Stimulated activated CD4-positive, alpha-beta T cell treated with anti-CD3 and anti-CD28 coated beads, Interleukin-1b, Interleukin-23, amount 100 ng/mL, for 48 hours (primary cell): ENCODE data around the gene CHMP1B.
"Not testable (repeated sequence)": the region's sequence is repeated elsewhere in the genome, so short reads cannot be mapped to it uniquely, and the experiment has no call there.

Experiments used
- DNase-seq: peaks from one replicate; pipeline ENCODE4 v3.0.0-alpha.2; 2020

The CHMP1B gene

DNA sequence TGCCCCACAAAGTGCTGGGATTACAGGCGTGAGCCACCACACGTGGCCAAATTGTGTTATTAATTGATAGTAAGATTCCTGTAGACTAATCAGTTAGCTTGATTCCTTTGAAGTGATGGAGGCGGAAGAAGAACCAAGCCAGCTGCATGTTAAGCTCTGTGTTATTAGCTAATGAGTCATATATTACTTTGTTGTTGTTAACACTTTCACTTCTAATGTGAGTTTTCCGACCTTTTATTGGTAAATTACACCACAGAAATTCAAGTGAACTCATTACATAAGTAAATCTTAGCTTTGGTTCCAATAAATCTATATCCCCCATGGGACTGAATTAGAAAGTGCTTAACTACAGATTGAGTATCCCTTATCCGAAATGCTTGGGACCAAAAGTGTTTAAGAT lies 20.3 kb downstream of the CHMP1B start:
- DNase-seq = no peak

DNA sequence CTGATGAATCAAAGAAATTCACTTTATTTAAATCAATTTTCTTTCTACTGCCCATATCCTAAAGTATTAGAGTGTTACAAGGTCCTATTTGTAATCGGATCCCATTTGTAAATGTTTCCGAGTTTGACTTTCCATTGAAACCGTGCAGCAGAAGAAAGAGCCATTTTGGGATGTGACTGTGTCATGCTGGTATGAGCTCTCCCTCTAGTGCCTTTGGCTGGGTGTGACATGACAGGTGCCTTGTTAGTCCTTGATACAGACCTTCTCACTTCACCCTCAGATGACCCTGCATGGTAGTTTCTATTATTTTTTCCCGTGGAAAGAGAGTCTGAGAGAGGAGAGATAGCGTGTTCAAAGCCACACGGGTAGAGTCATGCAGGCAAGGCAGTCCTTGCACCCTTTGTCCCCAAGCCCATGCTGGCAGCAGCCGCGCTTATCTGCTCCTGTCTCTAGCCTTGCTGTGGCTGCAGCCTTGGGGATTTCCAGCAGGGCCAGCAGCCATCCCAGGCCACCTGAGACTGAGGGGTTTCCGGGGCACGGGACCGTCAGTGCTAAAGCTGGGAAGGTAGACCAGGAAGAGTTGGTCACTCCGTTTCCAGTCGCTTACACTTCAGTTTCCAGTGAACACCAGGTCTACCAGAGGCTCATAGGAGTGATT lies 21.4 kb downstream of the CHMP1B start:
- DNase-seq = no peak

DNA sequence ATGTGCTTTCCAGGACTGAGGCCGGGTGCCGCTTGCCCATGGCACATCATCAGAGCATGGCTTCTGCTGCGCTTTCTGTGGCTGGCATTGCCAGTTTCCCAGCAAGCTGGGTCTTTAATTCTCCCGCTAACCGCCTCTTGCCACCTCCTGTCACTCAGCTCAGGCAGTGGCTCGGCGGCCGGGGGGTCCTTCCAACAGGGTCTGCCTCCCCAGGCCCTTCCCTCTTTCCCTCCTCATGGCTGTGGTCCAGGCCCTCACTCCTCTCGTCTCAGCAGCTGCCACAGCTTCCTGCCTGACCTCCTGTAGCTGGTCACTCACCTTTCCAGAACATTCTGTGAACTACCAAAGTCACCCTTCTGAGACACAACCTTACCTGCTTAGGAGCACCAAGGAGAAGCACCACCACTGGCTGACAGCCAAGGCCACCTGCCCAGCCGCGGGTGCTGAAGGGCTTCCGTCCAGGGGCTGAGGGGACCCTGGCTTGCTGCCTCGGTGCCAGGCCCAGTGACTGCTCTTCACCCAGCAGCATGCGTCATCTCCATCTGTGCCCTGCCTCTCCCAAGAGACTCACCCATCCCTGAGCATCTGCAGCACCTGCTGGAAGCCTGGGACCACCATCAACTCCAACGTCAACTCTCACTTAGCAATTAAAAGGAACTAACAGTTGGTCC lies 22.6 kb downstream of the CHMP1B start:
- DNase-seq = no peak

DNA sequence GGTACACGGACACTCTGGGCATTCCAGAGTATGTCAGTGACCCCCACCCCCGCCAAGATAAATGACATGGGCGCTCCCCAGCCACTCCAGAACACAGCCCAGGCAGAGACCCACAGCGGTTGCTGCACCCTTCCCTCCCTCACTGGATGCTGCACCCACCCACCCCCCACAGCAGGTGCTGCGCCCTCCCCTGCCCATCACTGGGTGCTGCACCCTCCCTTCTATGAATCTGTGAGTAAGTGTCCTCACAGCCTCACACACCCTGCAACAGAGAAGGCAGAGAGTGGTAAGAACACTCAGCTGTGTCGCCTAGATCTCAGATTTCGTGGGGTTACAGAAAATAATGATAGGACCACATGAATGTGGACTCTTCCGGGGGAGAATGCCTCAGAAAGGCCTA lies 23.5 kb downstream of the CHMP1B start:
- DNase-seq = no peak

DNA sequence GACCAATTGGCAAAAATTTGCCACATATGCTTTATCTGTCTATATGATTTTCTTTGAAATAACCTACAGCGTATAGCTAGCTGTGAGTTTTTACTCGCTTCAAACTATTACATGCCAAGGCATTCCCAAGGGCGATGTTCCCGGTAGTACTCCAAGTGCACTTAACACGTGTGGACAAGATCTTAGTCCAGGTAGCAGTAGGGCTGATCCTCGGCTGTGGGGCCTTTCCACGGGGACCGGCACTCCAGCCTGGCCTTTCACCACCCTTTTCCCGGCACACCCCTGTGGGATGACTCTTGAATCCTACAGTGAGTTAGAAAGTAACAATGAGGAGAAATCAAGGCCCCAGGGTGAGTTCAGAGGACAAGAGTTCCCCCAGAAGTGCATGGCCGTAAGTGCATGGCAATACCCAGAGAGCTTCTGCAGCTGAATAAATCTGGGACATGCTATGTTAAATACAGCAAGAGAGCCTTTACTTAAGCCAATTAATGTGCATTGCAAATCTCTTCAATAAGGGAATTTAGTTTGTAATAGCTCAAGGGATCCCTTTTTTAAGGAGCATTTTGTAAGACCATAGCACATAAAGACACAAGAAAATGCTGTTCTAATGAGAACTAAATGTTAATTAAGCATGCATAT lies 26.4 kb downstream of the CHMP1B start:
- DNase-seq = no peak

DNA sequence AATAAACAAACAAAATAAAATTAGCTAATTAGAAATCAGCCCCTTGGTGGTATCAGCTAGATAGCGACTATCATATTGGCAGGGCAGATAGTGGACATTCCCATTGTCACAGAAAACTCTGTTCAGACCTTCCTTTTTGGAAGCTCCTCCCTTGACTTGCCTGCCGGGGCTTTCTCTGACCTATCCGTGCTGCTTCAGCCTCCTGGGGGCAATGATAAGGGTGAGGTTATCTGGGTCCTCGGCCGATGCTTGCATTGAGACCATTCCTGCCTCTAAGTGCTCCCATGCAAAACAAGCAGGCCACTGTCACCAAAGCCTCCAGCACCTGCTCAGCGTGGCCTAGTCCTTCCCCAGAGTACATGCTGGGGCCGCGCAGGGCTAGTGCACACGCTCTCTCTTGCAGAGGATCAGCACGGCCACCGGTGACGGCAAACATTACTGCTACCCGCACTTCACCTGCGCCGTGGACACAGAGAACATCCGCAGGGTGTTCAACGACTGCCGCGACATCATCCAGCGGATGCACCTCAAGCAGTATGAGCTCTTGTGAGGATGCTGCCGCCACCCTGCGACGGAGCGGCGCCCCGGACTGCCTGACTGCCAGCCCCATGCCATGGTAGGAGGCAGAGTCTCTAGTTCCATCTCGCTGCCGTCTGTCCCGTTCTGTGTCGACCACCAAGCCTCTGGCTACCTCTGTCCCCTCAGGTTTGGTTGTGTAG lies 29.5 kb downstream of the CHMP1B start:
- DNase-seq = no peak

DNA sequence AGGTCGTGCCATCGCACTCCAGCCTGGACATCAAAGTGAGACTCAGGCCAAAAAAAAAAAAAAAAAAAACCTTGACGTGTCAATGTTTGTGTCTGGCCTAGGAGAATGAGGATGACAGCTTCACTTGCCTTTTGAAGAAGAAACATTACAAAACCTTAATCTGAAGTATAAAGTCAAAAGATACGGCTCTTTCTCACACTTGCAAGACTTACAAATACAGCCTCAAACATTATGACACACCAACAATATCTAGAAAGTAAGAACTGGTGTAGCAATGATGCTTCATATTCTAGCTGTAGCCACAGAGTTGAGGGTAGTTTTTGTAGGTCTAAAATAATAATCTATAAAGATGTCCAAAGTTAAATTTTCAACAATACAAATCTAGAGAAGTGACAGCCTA lies 31.4 kb downstream of the CHMP1B start:
- DNase-seq = no peak

DNA sequence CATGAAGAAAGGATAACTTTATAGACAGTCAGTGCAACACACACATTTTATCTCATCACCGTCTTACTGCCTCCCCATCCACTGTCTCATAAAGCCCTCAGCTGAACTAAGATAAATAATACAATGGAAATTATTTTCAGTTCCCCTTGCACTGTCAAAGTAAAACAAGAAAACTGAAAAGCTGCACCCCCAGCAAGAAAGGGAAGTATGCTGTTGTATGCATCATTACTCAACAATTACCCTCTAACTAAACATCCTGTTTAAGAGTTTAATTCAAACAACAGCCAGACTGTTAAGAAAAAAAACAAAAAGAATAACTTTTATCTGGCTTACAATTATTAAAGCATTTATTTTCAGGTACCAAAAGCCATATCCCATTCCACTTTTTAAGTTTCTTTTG lies 31.9 kb downstream of the CHMP1B start:
- DNase-seq = no peak

DNA sequence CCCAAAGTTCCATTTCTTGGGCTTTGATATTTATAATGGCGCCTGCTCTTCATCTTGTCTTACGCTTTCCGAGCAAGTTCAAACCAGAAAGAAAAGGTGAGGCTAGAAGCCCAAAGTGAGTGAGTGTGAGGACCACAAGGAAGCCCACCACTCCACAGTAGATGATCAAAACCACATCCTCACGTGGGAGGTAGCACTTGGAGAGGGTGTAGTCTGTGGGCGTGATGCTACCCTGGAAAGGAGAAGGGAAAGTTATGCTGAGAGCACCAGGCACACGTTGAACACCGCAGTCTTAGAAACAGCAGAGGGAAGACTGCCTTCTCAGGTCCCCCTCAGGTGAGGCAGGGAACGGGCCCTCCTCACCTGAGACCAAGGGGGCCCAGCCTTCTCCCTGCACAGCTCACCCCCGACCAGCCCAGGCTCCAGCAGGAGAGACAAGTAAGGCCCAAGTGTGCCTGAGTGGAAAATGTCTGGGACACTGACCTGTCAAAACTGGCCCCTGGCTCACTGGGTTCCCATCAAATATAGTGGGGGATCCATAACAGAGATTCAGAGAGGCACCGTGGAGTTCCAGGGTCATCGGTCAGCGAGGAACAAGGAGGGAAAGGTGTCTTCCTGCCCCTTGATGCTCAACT lies 33.3 kb downstream of the CHMP1B start:
- no peak for DNase-seq

DNA sequence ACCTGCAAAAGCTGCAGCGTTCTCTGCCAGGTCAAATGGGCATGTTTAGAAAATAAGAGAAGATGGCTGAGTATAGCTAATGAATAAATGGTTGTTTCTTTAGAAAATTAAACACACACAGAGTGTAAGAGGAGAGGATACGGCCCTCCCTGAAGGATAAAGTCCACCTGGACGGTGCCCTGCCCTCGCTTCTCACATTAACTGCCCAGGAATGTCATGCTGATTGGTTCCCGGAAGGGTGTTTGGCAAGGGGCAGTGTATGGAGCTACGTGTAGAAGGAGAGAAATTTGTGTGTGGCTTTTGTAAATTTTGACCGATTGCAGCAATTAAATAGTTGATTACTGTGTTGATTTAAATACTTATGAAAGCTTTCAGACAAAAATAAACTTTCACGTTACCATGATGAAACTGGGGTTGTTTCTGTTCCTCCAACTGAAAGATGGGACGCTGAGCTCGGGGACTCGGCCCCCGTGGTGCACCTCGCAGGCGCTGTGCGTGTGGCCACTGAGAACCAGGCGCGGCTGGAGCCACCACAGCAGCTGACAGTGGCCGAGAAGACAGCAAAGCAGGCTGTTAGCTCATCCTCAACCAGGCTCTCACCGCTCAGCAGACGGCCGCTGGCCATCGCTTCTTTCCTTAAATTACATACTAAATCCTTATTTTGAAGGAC lies 34.2 kb downstream of the CHMP1B start:
- no peak for DNase-seq

DNA sequence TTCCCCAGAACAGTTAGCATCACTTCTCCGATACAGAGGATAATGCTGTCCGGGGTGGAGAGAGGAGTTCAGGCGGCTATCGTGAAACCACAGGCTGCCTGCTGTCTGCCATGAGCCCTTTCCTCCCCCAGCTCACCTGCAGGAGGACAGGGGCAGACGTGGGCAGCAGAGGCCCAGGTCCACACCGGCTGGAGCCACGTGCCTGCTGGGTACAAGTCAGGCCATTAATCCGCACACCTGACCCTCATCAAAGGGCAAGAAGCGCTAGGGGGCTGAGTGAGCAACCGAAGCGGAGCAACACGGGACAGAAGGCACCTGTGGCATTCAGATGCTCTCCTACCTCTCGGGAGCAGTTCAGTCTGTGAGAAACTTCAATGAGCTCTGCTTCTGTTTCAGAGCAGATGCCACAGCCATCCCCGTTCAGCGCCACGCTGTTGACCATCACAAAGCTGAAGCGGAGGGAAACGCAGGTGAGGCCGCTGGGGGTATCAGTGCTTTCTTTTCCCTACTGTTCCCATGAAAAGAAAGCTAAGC lies 35.4 kb downstream of the CHMP1B start:
- DNase-seq = no peak

DNA sequence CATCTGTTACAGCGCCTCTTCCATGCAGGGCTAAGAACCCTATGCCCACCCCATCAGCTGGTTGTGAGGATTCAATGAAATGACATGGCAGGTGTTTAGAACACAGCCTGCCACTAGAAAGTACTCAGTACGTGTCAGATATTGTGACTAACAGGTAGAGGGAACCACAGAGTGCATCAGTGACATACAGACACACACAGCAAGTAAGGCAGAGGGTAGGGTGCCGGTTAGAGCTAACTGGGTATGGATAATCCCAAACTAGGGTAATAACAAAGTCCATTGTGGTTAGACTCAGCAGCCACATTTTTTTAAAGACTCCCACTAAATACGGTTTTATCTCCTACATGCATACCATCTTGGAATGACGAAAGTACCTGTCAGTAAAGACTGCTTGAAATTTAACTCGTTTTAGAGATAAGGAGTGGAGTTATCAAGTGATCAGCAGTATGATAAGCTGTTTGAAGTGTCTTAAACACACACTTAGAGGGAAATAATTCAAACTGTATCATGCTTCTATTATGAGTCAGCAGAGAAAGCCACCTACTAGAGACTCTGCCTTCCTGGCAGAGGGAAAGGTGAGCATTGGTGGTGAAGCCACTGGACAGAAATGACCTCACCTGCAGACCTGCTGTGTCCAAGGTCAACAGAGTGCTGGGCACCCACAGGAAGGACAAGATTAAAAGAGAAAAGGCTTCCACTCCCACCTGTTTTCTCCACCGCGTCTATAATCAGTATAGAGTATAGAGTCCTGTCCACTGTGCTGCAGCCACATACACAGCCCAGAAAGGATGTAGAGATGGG lies 36.3 kb downstream of the CHMP1B start:
- no peak for DNase-seq

DNA sequence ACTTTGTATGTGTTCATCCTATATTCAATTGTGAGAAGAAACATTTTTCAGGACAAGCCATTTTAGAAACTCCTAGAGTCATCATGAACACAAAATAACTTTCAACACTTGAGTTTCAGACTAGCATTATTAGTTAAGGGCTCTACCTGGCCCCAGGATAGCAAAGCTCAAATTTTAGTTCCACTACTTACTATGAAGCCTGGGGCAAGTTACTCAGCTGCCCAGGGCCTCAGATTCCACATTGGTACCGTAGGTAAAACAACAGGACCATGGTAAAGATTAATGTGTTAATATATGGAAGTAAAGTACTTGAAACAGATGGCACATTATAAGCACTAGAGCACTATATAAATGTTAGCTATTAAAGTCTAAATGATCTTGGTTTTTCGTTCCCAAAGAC lies 37.5 kb downstream of the CHMP1B start:
- no peak for DNase-seq

DNA sequence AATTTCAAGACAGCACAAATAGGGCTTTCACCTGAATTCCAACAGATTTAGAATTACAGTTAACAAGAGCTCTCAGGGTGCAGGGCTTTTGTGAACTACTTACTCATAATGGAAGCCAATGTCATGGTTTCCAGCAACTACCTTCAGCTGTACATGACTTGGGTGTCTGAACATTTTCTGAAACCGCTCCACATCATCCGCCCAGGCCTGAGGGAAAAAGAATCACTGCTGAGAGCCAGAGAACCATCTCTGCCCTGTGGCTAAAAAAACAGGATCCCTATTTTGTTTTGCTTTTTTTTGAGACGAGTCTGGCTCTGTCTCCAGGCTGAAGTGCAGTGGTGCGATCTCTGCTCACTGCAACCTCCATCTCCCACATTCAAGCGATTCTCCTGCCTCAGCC lies 38.1 kb downstream of the CHMP1B start:
- no peak for DNase-seq

DNA sequence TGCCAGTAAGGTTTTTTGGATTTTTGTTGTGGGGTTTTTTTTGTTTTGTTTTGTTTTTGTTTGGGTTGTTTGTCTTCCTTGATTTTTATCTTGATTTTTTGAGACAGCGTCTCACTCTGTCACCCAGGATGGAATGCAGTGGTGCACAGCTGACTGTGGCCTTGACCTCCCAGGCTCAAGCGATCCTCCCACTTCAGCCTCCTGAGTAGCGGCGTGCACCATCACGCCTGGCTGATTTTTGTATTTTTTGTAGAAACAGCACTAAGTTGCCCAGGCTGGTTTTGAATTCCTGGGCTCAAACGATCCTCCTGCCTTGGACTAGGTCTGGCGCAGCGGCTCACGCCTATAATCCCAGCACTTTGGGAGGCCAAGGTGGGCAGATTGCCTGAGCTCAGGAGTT lies 40.5 kb downstream of the CHMP1B start:
- DNase-seq = no peak

DNA sequence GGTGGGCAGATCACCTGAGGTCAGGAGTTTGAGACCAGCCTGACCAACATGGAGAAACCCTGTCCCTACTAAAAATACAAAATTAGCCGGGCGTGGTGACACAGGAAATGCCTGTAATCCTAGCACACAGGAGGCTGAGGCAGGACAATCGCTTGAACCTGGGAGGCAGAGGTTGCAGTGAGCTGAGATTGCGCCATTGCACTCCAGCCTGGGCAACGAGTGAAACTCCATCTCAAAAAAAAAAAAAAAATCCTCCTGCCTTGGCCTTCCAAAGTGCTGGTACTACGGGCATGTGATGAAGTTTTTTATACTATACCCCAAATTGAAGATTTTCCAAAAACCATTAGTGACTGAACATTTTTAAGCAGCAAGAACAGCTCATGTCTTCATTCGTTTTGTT lies 41.2 kb downstream of the CHMP1B start:
- not testable (repeated sequence) for DNase-seq

DNA sequence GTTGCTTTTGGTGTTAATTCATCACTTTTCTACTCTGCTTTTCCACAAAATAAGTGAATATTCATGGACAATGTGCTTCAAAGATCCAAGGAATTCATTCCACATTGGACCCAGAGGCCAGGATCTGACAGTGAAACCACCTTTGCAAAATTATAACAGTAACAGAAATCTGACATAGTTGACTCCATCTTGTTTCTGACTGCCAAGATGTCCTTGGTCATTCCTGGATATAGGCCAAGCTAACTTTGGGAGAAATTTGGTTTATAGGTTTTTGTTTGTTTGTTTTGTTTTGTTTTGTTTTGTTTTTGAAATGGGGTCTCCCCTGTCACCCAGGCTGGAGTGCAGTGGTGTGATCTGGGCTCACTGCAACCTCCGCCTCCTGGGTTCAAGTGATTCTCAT lies 46.6 kb downstream of the CHMP1B start:
- no peak for DNase-seq

DNA sequence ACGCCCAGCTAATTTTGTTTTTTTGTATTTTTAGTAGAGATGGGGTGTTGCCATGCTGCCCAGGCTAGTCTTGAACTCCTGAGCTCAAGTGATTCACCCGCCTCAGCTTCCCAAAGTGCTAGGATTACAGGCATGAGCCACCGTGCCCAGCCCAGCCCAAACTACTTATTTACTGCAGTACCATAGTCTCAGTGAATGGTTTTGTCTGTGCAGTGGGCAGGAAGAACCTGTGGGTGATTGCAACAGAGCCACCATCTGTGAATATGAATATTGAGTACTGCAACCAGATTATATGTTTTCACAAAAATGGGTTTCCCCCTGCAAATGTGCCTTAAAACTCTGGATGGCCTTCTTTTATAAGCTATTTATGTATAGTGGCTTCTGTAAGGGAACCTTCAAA lies 47.9 kb downstream of the CHMP1B start:
- DNase-seq = no peak

DNA sequence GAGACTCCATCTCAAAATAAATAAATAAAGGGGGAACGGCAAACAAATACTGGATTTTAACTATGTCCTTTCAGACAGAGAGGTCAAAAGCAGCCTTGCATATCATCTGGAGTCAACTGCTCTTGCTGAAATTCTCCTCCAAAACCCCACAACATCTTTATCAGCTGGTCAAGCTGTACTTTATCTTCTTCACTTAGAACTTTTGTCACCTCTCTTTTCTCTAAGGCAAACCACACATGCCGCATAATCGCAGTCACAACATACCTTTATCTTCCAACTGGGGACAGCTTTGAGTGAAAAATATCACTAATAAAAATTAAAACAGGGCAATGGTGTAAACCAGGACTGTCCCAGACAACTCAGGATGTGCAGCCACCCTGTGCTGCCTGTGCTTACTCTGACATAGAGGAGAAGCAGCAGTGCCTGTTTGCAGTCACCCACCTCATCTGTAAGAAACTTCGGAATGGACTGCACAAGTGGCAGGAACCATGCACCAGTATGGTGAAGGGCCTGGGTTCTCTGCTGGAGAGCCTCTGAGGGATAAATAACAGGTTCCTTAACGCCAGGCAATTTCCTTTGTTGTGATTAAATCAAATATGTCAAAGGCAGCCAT lies 50.7 kb downstream of the CHMP1B start:
- no peak for DNase-seq

DNA sequence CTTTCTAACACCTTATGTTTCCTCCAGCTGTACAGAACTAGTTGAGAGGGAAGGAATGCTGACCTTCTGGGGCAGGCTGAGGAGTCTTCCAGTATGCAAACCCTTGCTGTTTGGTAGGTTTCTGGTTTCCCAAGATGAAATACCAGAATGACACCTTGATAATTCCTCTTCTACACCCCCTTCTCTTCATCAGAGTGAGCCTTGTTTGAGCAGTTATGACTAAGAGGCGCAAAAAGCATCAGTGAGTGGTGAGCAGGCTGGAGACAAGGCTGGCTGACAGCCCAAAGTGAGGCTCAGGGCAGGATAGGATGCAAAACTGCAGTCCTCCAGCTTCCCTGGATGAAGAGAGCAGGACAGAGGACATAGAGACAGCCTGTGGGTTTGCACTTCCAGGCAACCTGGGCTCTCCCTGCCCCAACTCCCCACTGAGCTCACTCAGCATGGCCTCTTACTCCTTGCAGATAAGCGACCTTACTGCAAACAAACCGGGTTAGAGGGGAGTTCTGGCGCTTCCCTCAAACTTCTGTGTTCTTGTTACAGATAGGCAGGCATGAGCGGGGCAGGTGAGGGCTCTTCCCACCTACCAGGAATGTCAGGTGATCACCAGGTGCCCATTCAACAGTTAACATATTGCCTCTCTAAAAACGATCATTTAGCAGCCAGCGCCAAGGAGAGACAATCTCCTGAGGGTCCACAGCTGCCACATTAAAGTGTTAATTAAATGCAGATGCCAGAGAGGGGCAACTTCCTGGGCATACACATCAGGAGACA lies 51.5 kb downstream of the CHMP1B start:
- no peak for DNase-seq
